Measurements from ENCODE around the gene ANKRD33.

DNA sequence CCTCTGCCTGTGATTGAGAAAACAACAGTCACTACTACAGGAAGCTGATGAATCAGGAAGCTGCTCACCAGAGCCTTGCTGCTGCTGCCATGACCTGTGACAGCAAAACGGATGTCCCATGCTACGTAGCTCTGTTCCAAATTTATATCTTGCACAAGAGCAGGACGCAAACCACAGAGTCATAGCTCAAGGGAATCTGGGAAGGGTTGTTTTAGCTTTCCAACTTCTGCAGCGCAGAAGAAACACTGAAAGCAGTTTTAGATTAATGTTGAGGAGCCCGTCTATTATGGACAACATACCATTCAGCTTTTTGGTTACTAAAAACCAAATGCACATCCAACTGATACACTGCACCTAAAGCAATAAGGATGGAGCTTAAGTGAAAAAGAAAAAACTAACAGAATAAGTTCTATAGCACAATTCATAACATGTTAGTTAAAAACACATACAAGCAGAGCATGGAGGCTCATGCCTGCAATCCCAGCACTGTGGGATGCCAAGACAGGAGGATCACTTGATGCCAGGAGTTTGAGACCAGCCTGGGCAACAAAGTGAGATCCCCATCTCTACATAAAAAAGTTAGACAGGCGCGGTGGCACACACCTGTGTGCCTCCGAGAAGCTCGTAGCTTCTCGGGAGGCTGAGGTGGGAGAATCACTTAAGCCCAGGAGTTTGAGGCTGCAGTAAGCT lies 1.7 kb upstream of the ANKRD33 start:
- TF ChIP-seq GATA2 (IDR thresholded peaks at IDR 0.05; ENCODE audit: low read depth, low read length) (no peak), GATA3 (IDR thresholded peaks at IDR 0.05; ENCODE audit: low read depth, low read length) (no peak)
